Transverse colon (tissue), 4 donors: ENCODE data around the gene HPSE2.

Source experiments
- CTCF ChIP-seq, 5 experiments: fragments of 200-600 bp in 3 of 5; fragments of 450-650 bp in 2 of 5; sonication (generic) in 3 of 5; IDR thresholded peaks; 1 replicate in 2 of 5; 2 replicates in 3 of 5; pipeline ENCODE4 v1.5.1; 2016 to 2017; ENCODE audit warnings: antibody characterized with exemption in 5 of 5, inconsistent platforms in 3 of 5, mild to moderate bottlenecking in 2 of 5, moderate library complexity in 1 of 5
- EP300 ChIP-seq: sonication (generic); formaldehyde crosslinking; IDR thresholded peaks from one replicate; pipeline ENCODE4 v1.6.1; 2017; ENCODE audit warnings: antibody characterized with exemption, low read depth
- POLR2A ChIP-seq: fragments of 450-650 bp; IDR thresholded peaks from one replicate; pipeline ENCODE4 v1.6.1; 2016; ENCODE audit warnings: antibody characterized with exemption, mild to moderate bottlenecking, moderate library complexity
- POLR2AphosphoS5 ChIP-seq, 3 donors: sonication (generic); formaldehyde crosslinking; IDR thresholded peaks; one replicate each; pipeline ENCODE4 v1.6.1; 2016; ENCODE audit warnings: antibody characterized with exemption in 3 of 3

DNA sequence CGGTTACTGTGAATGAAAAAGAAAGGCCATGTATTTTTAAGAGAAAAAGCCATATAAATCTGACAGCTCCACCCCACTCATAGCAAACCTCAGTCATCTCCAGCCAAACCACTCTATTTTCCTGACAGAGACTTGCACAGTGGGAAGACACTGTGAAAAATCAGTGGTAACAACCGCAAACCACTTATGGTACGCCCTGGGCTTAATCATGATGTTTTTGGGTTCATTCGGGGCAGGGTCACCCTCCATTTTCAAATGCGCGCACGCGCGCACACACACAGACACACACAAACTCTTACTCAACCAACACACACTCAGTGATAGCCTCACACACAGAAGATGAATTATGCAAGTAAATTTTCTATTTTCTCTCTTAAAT, 706.9 kb downstream of the HPSE2 start:
- no peak for TF ChIP-seq CTCF (IDR thresholded peaks at IDR 0.05)
- no peak for TF ChIP-seq POLR2A
- TF ChIP-seq POLR2AphosphoS5 (IDR thresholded peaks at IDR 0.05): no peak
- TF ChIP-seq EP300: no peak
